Heart left ventricle (tissue), 13 donors: ENCODE data around the gene ADIRF.

Experiments used
- CTCF ChIP-seq, 12 donors: fragments of 200-600 bp; sonication (generic) in 4 of 12; IDR thresholded peaks; one replicate each; pipeline versions ENCODE4 v1.5.0 to v1.8.0; 2018 to 2022; ENCODE audit warnings: antibody characterized with exemption in 12 of 12, mild to moderate bottlenecking in 5 of 12
- POLR2A ChIP-seq, 2 donors: fragments of 450-650 bp; IDR thresholded peaks; one replicate each; pipeline ENCODE4 v1.6.1; 2017; ENCODE audit warnings: antibody characterized with exemption in 2 of 2, mild to moderate bottlenecking in 2 of 2, moderate library complexity in 2 of 2
- donor health status: ischemic (EF 13 %, LVEDD 7.1; RV severe dilation, severe dysfunction).
- donor health status: DM: no; HTN: yes; CAD: no.
- donor health status: DM: no; HTN: no; CAD: no.
- donor health status: ischemic (EF 25% LVEDD 6.9; RV normal size, moderate dysfunction).
- donor health status: ischemic (EF 25% LVEDD 5.7; RV mildly dilated, moderate dysfunction).
- donor health status: ischemic (EF 35%, LVEDD 5.7; RV mildly dilated, moderate dysfunction).
- donor health status: nonischemic (EF 11% LVEDD 7.7; RV severe dilation, severe dysfunction).
- donor health status: DM: yes; HTN: yes; CAD: no.
- donor health status: PGD.
- donor health status: ischemic (EF 29% LVEDD 5.4; RV normal size, mild dysfunction).
- donor health status: nonischemic (EF 23%, LVEDD 6.1; RV moderate dilation, normal function).

GRCh38 chr10:86944471-86944870, 23.8 kb upstream of the ADIRF start:
- TF ChIP-seq CTCF (IDR thresholded peaks at IDR 0.05) (no peak), POLR2A (IDR thresholded peaks at IDR 0.05) (no peak)
